CD4-positive, alpha-beta T cell (primary cell): ENCODE results near the gene ACAD8. TPM values are rescaled to one million over a fixed set of nuclear protein-coding genes. Genes with fewer than 3 reads are reported as not detected.
"Not testable (repeated sequence)": the region's sequence is repeated elsewhere in the genome, so short reads cannot be mapped to it uniquely, and the experiment has no call there.

Source experiments
- ATAC-seq: fragments of 200-7000 bp; cut with Tn5 transposase; one replicate; pipeline ENCODE4 v1.10.0; 2022; ENCODE audit warnings: mild to moderate bottlenecking; ENCODE audit not compliant: poor library complexity
- CTCF ChIA-PET: fragments of 350-600 bp; sonication (Branson Sonifier 250); formaldehyde crosslinking; loops from one replicate; lab custom pipeline; 2021; ENCODE audit warnings: antibody characterized with exemption, inconsistent platforms; lab: Charles Lee
- POLR2A ChIA-PET: fragments of 350-600 bp; sonication (Branson Sonifier 250); formaldehyde crosslinking; loops from one replicate; lab custom pipeline; 2021; ENCODE audit warnings: antibody characterized with exemption, inconsistent platforms; lab: Charles Lee
- DNase-seq, 14 experiments: peaks; one replicate each; pipeline ENCODE4 v3.0.0-alpha.2; 2013 to 2020; ENCODE audit warnings: mixed read lengths in 2 of 14
- H3K27ac ChIP-seq, 2 donors: one replicate each; pipeline versions ENCODE4 v1.5.1 to v1.7.0; 2013; ENCODE audit warnings: low read length in 2 of 2, low read depth in 1 of 2, mild to moderate bottlenecking in 1 of 2
- H3K27me3 ChIP-seq, 2 experiments: 1 replicate in 1 of 2; 2 replicates in 1 of 2; pipeline versions ENCODE4 v1.6.1 to v1.7.0; 2013; ENCODE audit warnings: low read length in 2 of 2, control low read depth in 1 of 2, mild to moderate bottlenecking in 1 of 2, moderate library complexity in 1 of 2; ENCODE audit not compliant: insufficient read depth in 2 of 2, control insufficient read depth in 1 of 2
- H3K36me3 ChIP-seq: one replicate; pipeline ENCODE4 v1.6.1; 2013; ENCODE audit warnings: low read length, control low read depth; ENCODE audit not compliant: insufficient read depth
- H3K4me1 ChIP-seq: one replicate; pipeline ENCODE4 v1.6.1; 2013; ENCODE audit warnings: low read length, control low read depth; ENCODE audit not compliant: insufficient read depth
- H3K4me3 ChIP-seq: one replicate; pipeline ENCODE4 v1.5.1; 2013; ENCODE audit warnings: mild to moderate bottlenecking, low read length, moderate library complexity
- H3K9me3 ChIP-seq, 2 experiments: 1 replicate in 1 of 2; 2 replicates in 1 of 2; pipeline versions ENCODE4 v1.6.1 to v1.7.0; 2013; ENCODE audit warnings: low read length in 2 of 2, mild to moderate bottlenecking in 2 of 2, control low read depth in 1 of 2, moderate library complexity in 1 of 2; ENCODE audit not compliant: control insufficient read depth in 1 of 2, insufficient read depth in 1 of 2
- H3K27ac Mint-ChIP-seq: one replicate; pipeline ENCODE4 v1.8.0; 2020; ENCODE audit warnings: mixed read lengths
- H3K27me3 Mint-ChIP-seq: one replicate; pipeline ENCODE4 v1.8.0; 2021; ENCODE audit warnings: mixed read lengths
- H3K36me3 Mint-ChIP-seq: one replicate; pipeline ENCODE4 v1.8.0; 2021; ENCODE audit warnings: low read depth, mixed read lengths
- H3K4me1 Mint-ChIP-seq: one replicate; pipeline ENCODE4 v1.8.0; 2021; ENCODE audit warnings: low read depth, mixed read lengths
- H3K4me3 Mint-ChIP-seq: one replicate; pipeline ENCODE4 v1.8.0; 2020; ENCODE audit warnings: mild to moderate bottlenecking, mixed read lengths
- H3K9me3 Mint-ChIP-seq: one replicate; pipeline ENCODE4 v1.8.0; 2020; ENCODE audit warnings: mixed read lengths
- CTCF ChIP-seq: fragments of 200-600 bp; IDR thresholded peaks from one replicate; pipeline ENCODE4 v1.8.0; 2022; ENCODE audit warnings: antibody characterized with exemption, mild to moderate bottlenecking
- intact Hi-C, 2 experiments: fragments of 100-400 bp; cut with DNase I in 1 of 2; cut with micrococcal nuclease in 1 of 2; formaldehyde crosslinking; loops; one replicate each; pipeline versions ENCODE4 v1.15.1 to v1.9.0; 2023 to 2025; cut with DNase I, micrococcal nuclease
- total RNA-seq, 174 experiments: library from RNA in 2 of 174; stranded (reverse) in 2 of 174; gene quantifications; one replicate each; pipeline ENCODE4 v1.2.3 and lab custom pipeline; 2021 to 2026

ACAD8 gene
- total RNA-seq, 2 experiments from 2014 or later = 15.0 to 16.3 TPM

- Histone ChIP-seq H3K4me3 (peak overlapping the region; percentile 32), H3K27me3 (peaks cover 6% of the 10 kb centered on the region in 2 experiments), H3K36me3 (no peaks in the 10 kb centered on the region), H3K27ac (no peak overlapping the region), H3K9me3 (peaks cover 3 to 18% of the 10 kb centered on the region in 2 experiments), H3K4me1 (peaks cover 25% of the 10 kb centered on the region)
- Mint-ChIP-seq H3K27ac (no peak overlapping the region), H3K27me3 (peaks cover 3% of the 10 kb centered on the region), H3K9me3 (no peaks in the 10 kb centered on the region), H3K36me3 (peaks cover 12% of the 10 kb centered on the region), H3K4me3 (peak overlapping the region; percentile 86), H3K4me1 (peaks cover 42% of the 10 kb centered on the region)
- intact Hi-C loops = loop anchor here (2.0 to 5.0 kb wide), 5 partner anchors 53 to 71 kb away; partner anchors contain the start of genes GLB1L2 (in 1 of the 2) and VPS26B (in 1 of the 2)
- POLR2A ChIA-PET = interaction anchor here (0.7 to 7.2 kb wide), 2 partner anchors 15 to 53 kb away, joined by 3 to 54 read pairs; partner anchors contain the start of genes NCAPD3 and VPS26B
- ATAC-seq (no peak), DNase-seq (no peak)
- CTCF ChIA-PET = interaction anchor here (0.7 to 2.0 kb wide), 4 partner anchors 15 to 55 kb away, joined by 4 to 19 read pairs (median 8); partner anchors contain the start of genes GLB1L2, NCAPD3 and VPS26B
- TF ChIP-seq CTCF = no peak
Observed at GRCh38 chr11:134277183-134278001, 24.0 kb downstream of the ACAD8 start.

GRCh38 chr11:134278356-134278755 is 25.0 kb downstream of the ACAD8 start:
- peak overlapping the region; percentile 15 for H3K4me3 Mint-ChIP-seq
- no peaks in the 10 kb centered on the region for H3K36me3 ChIP-seq
- CTCF ChIA-PET = no interaction called here
- no peak overlapping the region for H3K27ac Mint-ChIP-seq
- peaks cover 32% of the 10 kb centered on the region for H3K4me1 Mint-ChIP-seq
- peaks cover 3 to 18% of the 10 kb centered on the region in 2 experiments for H3K9me3 ChIP-seq
- ATAC-seq (no peak), DNase-seq (no peak)
- intact Hi-C loops = loop anchor here (5.0 kb wide), 2 partner anchors 54 to 71 kb away; partner anchors contain the start of gene GLB1L2 (in 1 of the 2)
- H3K4me3 ChIP-seq = no peak overlapping the region
- peaks cover 3% of the 10 kb centered on the region for H3K27me3 Mint-ChIP-seq
- peaks cover 12% of the 10 kb centered on the region for H3K36me3 Mint-ChIP-seq
- POLR2A ChIA-PET = interaction anchor here (1.6 to 7.2 kb wide), 2 partner anchors 25 to 54 kb away, joined by 4 to 54 read pairs; partner anchors contain the start of genes ACAD8, NCAPD3, THYN1 and VPS26B
- H3K4me1 ChIP-seq = peaks cover 15% of the 10 kb centered on the region
- H3K27ac ChIP-seq = no peak overlapping the region
- peaks cover 6% of the 10 kb centered on the region in 2 experiments for H3K27me3 ChIP-seq
- no peak for TF ChIP-seq CTCF
- no peaks in the 10 kb centered on the region for H3K9me3 Mint-ChIP-seq

DNA sequence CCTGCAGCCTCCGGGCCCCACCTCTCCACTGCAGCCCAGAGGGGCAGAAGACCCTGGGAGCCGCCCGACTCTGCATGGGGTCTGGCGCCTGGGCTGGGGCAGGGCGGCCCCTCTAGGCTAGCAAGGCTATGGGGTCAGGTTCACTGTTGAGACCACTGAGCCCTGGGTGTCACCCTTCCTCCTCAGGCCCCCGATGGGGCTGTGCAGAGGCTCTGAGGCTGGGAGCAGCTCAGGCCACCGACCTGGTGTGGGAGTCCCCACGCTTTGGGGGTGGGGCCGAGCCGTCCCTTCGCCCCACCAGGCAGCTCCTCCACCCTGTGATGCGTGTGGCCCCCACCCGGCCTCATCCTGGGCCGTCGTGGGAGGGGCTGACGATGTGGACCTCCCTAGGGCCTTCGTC is 28.3 kb downstream of the ACAD8 start:
- H3K27me3 ChIP-seq, H3K4me3 ChIP-seq, H3K9me3 Mint-ChIP-seq, intact Hi-C loops, H3K36me3 Mint-ChIP-seq, ATAC-seq, H3K27ac ChIP-seq, H3K27me3 Mint-ChIP-seq, H3K27ac Mint-ChIP-seq, POLR2A ChIA-PET, H3K4me1 Mint-ChIP-seq, H3K36me3 ChIP-seq, DNase-seq, H3K4me1 ChIP-seq, H3K4me3 Mint-ChIP-seq: not testable (repeated sequence)
- H3K9me3 ChIP-seq = peaks cover 3 to 18% of the 10 kb centered on the region in 2 experiments
- CTCF ChIA-PET = interaction anchor here (1.1 kb wide), 1 partner anchor 26 kb away, joined by 3 read pairs; no protein-coding TSS in a partner anchor
